ENCODE results near the gene SIRPB1.

GRCh38 chr20:1646975-1647431 lies 27.2 kb upstream of the SIRPB1 start:
- TF ChIP-seq CTCF (optimal IDR thresholded peaks at IDR 0.05 in 1 of 3, IDR thresholded peaks at IDR 0.05 in 1 of 3, conservative IDR thresholded peaks at IDR 0.05 in 1 of 3; ENCODE audit: extremely low read depth in 1 of 3, insufficient read depth in 2 of 3, low read length in 3 of 3) (no peak), EZH2 (IDR thresholded peaks at IDR 0.05; ENCODE audit: low read length) (no peak)

All from keratinocyte (primary cell).